ENCODE data around the gene UQCRQ.

- TF ChIP-seq PATZ1 (CRISPR knock-in tag; IDR thresholded peaks at IDR 0.05; ENCODE audit: borderline replicate concordance) (no peak), ZFP3 (CRISPR knock-in tag; IDR thresholded peaks at IDR 0.05) (no peak), SNAI2 (CRISPR knock-in tag; IDR thresholded peaks at IDR 0.05) (no peak), ZNF70 (CRISPR knock-in tag; IDR thresholded peaks at IDR 0.05) (no peak), ZC3H10 (CRISPR knock-in tag; IDR thresholded peaks at IDR 0.05) (no peak), CREB5 (CRISPR knock-in tag; IDR thresholded peaks at IDR 0.05; ENCODE audit: low read depth) (no peak), TSHZ2 (CRISPR knock-in tag; IDR thresholded peaks at IDR 0.05) (no peak), ESRRG (CRISPR knock-in tag; IDR thresholded peaks at IDR 0.05) (no peak), POU6F1 (CRISPR knock-in tag; IDR thresholded peaks at IDR 0.05; ENCODE audit: borderline replicate concordance, low read depth) (no peak)
Observed at GRCh38 chr5:132828846-132829494, 37.5 kb upstream of the UQCRQ start.

Measured in SK-N-SH treated with all-trans-retinoic acid at 6 μM for 48 hours (cell line).